Heart left ventricle (tissue), 13 donors: ENCODE results near the gene IFFO2.

Experiments used
- CTCF ChIP-seq, 12 donors: fragments of 200-600 bp; sonication (generic) in 4 of 12; IDR thresholded peaks; one replicate each; pipeline versions ENCODE4 v1.5.0 to v1.8.0; 2018 to 2022; ENCODE audit warnings: antibody characterized with exemption in 12 of 12, mild to moderate bottlenecking in 5 of 12
- POLR2A ChIP-seq, 2 donors: fragments of 450-650 bp; IDR thresholded peaks; one replicate each; pipeline ENCODE4 v1.6.1; 2017; ENCODE audit warnings: antibody characterized with exemption in 2 of 2, mild to moderate bottlenecking in 2 of 2, moderate library complexity in 2 of 2
- donor health status: ischemic (EF 13 %, LVEDD 7.1; RV severe dilation, severe dysfunction).
- donor health status: DM: no; HTN: yes; CAD: no.
- donor health status: DM: no; HTN: no; CAD: no.
- donor health status: ischemic (EF 25% LVEDD 6.9; RV normal size, moderate dysfunction).
- donor health status: ischemic (EF 25% LVEDD 5.7; RV mildly dilated, moderate dysfunction).
- donor health status: ischemic (EF 35%, LVEDD 5.7; RV mildly dilated, moderate dysfunction).
- donor health status: nonischemic (EF 11% LVEDD 7.7; RV severe dilation, severe dysfunction).
- donor health status: DM: yes; HTN: yes; CAD: no.
- donor health status: PGD.
- donor health status: ischemic (EF 29% LVEDD 5.4; RV normal size, mild dysfunction).
- donor health status: nonischemic (EF 23%, LVEDD 6.1; RV moderate dilation, normal function).

GRCh38 chr1:18900303-18900841 lies 56.1 kb downstream of the IFFO2 start:
- TF ChIP-seq CTCF (IDR thresholded peaks at IDR 0.05) (no peak), POLR2A (IDR thresholded peaks at IDR 0.05) (no peak)
